Sciatic nerve (tissue), 2 donors: ENCODE results near the gene VPS13D. TPM values are rescaled to one million over a fixed set of nuclear protein-coding genes. Genes with fewer than 3 reads are reported as not detected.

ENCODE experiments used
- ATAC-seq: fragments of 200-7000 bp; cut with Tn5 transposase; one replicate; pipeline ENCODE4 v1.9.1; 2020; ENCODE audit warnings: mild to moderate bottlenecking, moderate library complexity
- DNase-seq: peaks from one replicate; pipeline ENCODE4 v3.0.0-alpha.2; 2020; ENCODE audit warnings: low spot score
- intact Hi-C: fragments of 100-400 bp; cut with DNase I; formaldehyde crosslinking; loops from one replicate; pipeline ENCODE4 v1.14.2; 2022
- total RNA-seq: library from RNA; stranded (reverse); fragmentation: NEBNext Ultra II Directional; extraction: Animal tissue kit (Norgen Biotek cat#: 25700); gene quantifications from one replicate; pipeline ENCODE4 v1.2.1, GENCODE V29; 2021
- donor health status: DM: no; HTN: no; CAD: no.
- donor health status: DM: no; HTN: no; CAD: no.

VPS13D gene
- total RNA-seq, 1 donor from 2014 or later, result 123 TPM

- no peak for DNase-seq
- ATAC-seq, result no peak
- intact Hi-C loops, result no loop called here
Measured at GRCh38 chr1:12481928-12482327, 252.1 kb downstream of the VPS13D start.

DNA sequence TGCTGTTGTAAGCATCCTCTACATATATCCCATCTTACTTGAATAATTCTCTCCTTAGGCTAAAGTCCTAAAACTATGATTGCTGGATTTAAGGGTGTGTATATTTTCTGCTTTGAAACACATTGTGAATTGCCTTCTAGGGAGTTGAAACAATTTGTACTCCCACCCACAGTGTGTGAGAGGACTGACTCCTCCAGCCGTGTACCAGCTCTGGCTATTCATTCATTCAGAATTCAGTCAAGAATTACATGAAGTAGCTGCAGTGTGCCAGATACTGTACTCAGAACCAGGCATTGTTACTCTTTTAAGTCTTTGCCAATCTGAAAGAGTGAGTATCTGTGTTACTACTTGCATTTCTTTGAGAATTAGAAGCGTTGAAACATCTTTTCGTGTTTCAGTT lies 253.2 kb downstream of the VPS13D start:
- DNase-seq (no peak), ATAC-seq (no peak)
- intact Hi-C loops, result no loop called here

DNA sequence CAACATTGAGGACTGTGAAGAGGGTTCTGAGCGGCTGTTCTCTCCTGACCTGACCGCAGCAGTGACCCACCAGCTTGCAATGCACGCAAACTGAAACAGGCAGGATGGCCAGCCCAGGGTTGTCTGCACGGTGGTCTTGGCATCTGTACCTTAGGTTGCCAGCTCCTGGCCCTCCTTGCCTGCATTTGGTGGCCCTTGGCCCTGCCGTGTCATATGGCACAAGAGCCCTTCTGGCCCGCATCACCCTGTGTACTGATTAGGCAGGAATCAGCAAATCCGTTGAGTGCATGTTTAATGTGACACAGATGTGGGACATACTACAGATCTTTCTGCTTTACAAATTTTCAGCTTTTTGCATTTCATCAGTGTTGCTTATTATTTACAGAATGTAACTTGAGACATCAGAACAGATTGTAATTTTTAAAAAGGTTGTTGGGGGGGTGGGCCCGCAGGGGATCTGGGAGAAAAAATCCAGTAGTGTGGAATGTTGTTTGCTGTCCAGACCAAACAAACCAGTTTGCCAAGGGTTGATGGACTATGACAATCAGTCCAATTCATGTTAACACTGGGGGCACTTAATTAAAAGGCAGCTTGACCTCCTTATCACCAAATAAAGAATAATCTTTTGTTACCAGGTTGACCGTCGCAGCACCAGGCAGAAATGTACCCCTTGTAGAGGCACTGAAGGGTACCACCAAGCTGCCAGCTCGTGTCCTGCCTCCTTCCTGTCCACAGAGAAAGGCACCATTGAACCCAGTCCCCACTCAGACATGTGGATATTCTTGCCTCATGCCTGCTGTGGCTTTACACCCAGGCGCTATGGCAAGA lies 255.6 kb downstream of the VPS13D start:
- DNase-seq, result no peak
- intact Hi-C loops, result no loop called here
- ATAC-seq, result peak; percentile 73

DNA sequence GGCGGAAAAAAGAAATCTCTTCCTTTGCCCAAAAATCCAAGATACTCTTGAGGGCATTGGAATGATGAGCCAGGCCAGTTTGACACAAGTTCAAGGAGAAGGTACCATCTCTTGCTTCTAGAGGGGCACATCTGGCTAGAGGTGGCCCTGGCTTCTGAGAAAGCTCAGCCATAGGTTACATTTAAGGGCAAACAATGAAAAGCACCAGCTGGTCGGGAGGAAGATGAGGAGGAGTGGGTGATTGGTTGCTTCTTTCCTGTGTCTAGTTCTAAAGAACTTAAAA lies 256.2 kb downstream of the VPS13D start:
- intact Hi-C loops, result no loop called here
- ATAC-seq, result no peak
- DNase-seq, result no peak

DNA sequence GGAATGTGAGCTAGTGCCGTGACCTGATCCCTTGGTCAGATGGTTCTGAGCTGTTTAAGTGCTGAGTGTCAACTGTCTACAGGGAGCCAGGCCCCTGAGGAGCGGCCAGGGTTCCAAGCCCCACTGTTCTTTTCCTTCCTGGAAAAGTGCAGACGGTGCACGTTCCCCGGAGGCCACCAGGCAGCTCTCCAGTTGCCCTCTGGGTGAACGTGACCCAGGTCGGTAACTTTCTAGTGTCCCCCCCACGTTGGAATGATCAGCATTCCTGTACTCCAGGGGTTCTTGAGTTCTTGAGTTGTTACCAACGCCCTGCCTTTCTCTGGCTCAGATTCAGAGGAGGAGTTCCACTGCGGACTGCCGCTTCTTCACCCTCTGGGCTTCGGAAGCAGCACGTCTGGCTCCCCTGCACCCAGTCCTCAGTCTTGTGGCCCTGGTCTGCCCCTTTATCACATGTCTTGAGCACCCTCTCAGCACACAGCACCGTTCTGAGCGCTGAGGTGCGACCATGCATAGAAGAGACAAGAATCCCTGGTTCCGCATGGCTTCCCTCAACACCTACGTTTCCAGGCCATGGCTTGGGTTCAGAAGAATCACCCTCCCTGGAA lies 256.7 kb downstream of the VPS13D start:
- ATAC-seq (peak; percentile 88), DNase-seq (no peak)
- intact Hi-C loops, result no loop called here

GRCh38 chr1:12487520-12487919 lies 257.7 kb downstream of the VPS13D start:
- ATAC-seq (no peak), DNase-seq (no peak)
- intact Hi-C loops, result no loop called here

DNA sequence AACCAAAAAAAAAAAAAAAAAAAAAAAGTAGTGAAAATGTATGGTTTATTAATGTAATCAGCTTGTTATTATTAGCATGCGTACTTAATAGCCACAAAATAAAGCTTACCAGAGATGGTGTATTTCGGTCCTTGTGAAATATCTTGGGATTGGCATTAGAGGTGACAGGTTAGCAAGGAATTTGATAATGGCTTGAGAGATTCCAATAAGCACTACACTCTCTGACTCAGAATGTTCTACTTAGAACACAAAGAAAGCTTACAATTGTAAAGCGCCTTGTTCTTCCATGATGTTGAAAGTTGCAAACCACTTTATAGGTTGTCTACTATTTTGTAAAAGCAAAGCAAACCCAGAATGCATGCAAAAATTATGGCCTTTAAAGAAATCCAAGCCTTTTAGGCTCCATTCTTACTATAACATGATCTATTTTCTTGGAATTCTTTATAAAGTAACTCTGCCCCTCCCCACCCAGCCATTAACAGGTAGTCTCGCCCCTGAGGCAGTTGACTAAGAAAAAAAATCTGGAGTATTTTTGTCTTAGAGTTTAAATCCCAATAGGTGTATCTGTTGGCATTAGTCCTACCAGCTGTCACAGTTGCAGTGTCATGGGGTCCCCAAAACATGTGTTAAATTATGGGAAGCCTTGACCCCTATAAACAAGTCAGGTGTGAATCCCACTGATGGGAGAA lies 259.0 kb downstream of the VPS13D start:
- DNase-seq (no peak), ATAC-seq (no peak)
- intact Hi-C loops, result no loop called here

DNA sequence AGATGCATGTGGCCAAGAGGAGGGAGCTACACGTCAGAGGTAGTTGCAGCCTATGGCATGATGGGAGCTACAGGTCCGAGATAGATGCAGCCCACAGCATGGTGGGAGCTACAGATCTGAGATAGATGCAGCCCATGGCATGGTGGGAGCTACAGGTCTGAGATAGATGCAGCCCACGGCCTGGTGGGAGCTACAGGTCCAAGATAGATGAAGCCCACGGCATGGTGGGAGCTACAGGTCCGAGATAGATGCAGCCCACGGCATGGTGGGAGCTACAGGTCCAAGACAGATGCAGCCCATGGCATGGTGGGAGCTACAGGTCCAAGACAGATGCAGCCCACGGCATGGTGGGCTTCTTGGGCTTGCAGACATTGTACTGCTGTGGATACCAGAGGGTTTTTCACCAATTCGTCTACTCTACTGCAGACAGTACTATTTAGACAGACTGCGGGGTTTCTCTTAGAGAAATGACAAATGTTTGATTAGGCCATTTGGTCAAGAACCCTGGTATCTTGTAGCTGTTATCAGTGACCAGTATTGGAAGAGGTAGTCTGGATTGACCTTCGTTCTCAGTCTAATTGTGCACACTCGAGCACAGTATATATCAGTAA lies 260.8 kb downstream of the VPS13D start:
- ATAC-seq, result no peak
- DNase-seq, result no peak
- intact Hi-C loops, result no loop called here

DNA sequence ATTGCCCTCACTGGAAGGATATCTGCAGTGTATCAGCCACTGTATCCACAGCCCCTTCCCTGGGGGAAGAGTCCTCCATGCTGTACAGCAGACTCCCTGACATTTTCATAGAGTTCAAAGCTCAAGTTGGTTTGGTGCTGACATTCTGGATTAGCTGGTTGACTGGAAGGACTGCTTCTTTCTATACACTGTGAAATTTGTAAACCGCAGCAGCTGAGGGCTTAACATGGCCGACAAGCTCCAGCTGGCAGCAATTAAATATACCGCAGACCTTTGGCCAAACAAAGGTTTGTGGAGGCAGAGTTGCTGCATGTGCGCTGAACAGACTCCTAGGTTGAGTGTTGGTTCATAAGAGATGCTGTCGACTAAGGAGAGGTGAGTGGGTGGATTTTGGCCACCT lies 261.8 kb downstream of the VPS13D start:
- intact Hi-C loops, result no loop called here
- DNase-seq (no peak), ATAC-seq (no peak)

- intact Hi-C loops, result no loop called here
- DNase-seq (no peak), ATAC-seq (no peak)
Measured at GRCh38 chr1:12495725-12496124, 265.9 kb downstream of the VPS13D start.

DNA sequence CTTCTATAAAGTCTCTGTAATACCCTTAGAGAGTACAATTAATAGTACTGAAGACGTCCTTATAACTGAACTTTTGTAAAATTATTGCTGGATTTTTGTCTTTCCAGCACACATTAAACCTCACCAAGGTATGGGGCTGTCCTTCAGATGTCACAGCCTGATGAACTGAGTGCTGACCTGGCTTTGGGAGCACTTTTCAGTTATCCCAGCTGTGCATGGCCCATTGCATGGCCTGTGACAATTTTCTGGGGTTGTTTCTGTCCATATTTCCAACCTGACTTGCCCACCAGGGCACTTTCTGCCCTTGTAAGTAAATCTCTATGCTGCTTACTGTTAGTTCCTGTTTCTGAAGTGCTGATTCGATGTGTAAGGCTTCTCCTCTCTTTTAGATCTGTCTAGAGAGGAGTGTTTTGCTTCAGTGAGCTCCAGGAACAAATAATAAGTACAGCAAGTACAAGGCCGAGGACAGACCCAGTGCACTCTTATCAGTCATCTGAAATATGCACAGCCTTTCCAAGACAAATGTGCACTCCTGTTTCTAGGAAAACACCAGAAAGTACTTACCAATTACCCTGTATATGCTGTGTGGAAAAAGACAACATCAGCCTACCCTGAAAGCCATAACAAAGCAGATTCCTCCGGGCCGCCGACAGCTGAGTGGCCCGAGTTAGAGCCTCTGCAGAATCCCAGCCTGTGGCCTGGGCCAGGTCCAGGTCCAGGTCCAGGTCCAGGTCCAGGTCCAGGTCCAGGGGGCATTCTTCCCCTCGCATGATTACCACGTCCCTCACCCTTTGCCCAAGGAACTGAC lies 266.5 kb downstream of the VPS13D start:
- no peak for DNase-seq
- ATAC-seq, result peak; percentile 89
- intact Hi-C loops, result no loop called here

- ATAC-seq (peak; percentile 40), DNase-seq (no peak)
- intact Hi-C loops, result no loop called here
Measured at GRCh38 chr1:12499539-12500240, 269.9 kb downstream of the VPS13D start.

DNA sequence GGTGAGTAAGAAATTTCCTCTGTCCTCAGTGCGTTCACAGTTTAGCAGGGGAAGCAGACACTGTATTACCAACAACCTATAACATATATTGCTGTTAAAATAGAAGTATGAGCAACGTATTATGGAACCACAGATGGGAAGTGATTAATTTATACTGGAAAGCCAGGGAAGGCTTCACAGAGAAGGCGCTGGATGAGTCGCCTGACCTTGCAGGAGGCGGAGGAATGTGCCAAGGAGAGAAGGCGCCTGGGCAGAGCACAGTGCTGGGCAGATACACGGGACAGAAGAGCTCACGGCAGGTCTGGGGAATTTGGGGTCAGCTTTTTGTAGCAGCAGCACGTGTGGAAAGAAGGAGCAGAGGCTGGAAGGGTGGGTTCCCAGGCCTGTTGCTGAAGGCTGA lies 271.8 kb downstream of the VPS13D start:
- ATAC-seq (no peak), DNase-seq (peak; percentile 14)
- intact Hi-C loops, result no loop called here

DNA sequence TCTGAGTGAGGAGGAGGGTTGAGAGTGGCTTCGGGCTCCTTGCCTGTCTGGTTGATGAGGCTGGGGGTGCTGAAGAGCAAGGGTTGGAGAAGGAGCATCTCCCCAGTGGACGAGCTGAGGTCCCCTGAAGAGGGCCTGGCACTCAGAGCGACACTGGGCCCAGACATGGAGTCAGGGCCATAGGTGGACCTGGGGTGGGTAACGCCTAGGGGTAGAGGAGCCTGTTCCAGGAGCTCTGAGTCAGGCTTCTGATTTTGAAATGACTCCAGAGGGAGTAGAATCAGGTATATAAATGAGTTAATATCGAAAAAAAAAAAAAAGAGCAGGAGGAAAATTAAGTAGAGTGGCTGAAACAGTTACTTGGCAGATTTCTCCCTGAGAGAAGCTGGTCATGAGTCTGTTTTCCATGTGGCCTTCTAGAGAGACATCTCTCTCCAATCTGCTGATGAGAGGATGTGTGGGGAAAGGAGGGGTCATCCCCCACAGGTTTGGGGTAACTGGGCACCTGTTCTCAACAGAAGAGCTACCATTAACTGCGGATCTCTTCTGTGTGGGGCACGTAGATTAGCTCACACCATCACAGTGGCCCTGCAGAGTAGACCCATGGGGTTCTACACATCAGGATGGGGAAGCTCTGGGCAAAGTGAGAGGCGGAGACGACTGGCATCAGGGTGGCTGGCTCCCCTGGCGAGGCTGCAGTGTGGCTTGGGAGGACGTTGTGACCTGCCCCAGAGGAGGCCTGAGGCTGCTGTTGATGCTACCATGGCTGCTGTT lies 272.7 kb downstream of the VPS13D start:
- ATAC-seq, result no peak
- intact Hi-C loops, result no loop called here

DNA sequence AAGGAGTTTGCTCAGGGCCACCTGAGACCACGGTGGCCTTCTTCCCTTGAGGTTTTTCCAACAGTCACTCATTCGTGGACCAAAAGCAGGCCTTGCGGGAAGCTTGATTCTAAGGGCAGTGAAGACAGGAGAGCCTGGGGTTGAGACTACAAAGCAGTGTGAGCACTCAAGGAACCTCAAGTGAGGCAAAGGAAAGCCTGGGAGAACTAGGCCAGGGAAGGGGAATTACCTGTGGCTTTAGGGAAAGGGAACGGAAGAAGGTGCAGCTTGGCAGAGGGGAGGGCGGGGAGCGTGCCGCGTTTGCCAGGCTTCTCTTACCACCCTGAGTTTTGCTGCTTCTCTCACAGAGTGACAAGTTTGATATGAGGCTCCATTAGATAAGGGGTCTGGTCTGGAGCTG lies 273.9 kb downstream of the VPS13D start:
- intact Hi-C loops, result no loop called here
- no peak for ATAC-seq
- DNase-seq, result peak; percentile 9

More for the DNA sequence above, 272.7 kb downstream of the VPS13D start:
- peak; percentile 28 for DNase-seq

GRCh38 chr1:12504601-12505000 lies 274.8 kb downstream of the VPS13D start:
- no peak for DNase-seq

GRCh38 chr1:12505231-12505630 lies 275.4 kb downstream of the VPS13D start:
- ATAC-seq (no peak), DNase-seq (no peak)
- intact Hi-C loops, result no loop called here

More at GRCh38 chr1:12504601-12505000, 274.8 kb downstream of the VPS13D start:
- no peak for ATAC-seq
- intact Hi-C loops, result no loop called here
